Stimulated activated CD8-positive, alpha-beta memory T cell treated with anti-CD3 and anti-CD28 coated beads, Interleukin-4, amount 100 ng/mL, for 1 hour (primary cell): ENCODE results near the gene CAVIN1.
"Not testable (repeated sequence)": the region's sequence is repeated elsewhere in the genome, so short reads cannot be mapped to it uniquely, and the experiment has no call there.

Experiments used
- DNase-seq, 2 donors: peaks; one replicate each; pipeline ENCODE4 v3.0.0-alpha.2; 2020; ENCODE audit warnings: low read depth in 2 of 2, low spot score in 1 of 2

CAVIN1 gene

DNA sequence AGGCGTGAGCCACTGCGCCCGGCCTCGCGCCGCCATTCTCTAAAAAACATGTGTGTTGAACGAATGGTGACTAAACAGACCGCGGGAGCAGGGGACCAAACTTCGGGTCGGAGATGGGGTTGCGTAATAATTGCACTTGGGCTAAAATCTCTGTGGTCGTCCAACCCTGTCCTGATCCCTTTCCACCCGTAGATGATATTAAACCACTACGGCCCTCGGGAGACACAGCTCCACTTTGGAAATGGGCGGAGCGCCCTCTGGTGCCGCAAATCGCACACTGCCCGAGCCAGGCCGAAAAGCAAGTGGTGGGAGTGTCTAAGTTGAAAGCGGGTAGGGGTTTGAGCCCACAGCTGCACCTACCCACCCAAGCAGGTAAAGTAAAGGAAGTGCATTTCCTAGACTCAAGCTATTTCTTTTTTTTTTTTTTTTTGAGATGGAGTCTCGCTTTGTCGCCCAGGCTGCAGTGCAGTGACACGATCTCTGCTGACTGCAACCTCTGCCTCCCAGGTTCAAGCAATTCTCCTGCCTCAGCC lies 17.0 kb downstream of the CAVIN1 start:
- DNase-seq, result peak; percentile 56 to 68

DNA sequence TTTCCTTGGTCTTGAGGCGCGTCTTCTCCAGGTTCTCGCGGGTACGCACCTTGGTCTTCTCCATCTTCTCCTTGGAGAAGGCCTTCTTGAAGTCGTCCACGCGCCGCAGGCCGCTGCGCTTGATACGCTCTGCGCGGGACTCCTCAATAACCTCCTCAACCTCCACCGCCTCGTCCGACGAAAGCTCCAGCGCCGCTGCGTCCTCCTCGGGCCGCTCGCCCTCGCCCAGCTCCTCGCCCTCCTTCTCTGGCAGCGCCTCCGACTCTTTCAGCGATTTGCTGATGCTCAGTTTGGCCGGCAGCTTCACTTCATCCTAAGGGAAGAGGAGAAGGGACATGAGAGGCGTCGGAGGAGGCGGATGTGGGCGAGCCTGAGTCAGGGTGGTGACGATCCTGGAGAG lies 18.0 kb downstream of the CAVIN1 start:
- DNase-seq, result no peak

DNA sequence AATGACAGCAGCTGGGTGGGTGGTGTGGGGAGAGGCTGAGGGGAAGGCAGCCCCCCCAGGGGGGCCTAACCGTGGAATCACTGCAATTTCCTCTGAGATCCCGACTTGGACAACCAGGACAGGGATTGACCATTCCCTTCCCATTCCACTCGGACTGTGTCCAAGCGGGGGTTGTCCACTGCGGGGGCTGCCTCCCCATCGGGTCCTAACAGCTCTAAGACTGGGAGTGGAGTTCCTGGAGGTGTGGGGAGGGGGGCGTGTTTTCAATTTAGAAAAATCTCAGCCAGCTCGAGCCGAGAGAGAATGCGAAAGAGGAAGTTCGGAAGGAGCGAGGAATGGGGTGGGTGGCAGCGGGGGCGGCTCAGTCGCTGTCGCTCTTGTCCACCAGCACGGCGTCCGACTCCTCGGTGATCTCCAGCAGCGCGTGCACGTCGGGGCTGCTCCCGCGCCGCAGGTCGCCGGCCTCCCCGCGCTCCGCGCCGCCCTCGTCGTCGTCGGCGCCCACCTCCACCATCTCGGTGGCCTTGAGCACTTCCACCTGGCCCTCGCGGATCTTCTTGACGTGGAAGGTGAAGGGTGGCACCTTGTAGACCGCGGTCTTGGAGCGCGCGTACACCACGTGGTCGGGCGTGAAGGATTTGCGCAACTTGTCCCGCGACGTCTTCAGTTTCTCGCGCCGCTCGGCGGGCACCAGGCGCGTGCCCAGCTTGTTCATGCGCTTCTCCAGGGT lies 18.6 kb downstream of the CAVIN1 start:
- DNase-seq, result no peak

DNA sequence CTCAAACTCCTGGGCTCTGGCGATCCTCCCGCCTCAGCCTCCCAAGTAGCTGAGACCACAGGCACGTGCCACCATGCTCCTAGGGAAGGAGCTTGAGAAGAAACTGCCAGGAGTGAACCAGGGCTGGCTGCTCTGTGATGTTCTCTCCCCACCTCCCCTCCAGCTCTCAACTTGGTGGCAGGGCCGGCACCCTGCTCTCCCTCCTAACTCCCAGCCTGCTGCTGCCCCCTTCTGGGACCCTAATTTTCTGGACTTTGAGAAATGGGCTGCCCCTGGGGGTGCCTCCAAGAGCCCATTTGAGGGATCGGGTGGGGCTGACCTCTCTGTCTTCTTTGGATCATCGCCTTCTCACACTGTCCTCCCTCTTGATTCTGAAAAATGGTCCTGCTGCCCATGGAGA lies 19.9 kb downstream of the CAVIN1 start:
- no peak for DNase-seq

DNA sequence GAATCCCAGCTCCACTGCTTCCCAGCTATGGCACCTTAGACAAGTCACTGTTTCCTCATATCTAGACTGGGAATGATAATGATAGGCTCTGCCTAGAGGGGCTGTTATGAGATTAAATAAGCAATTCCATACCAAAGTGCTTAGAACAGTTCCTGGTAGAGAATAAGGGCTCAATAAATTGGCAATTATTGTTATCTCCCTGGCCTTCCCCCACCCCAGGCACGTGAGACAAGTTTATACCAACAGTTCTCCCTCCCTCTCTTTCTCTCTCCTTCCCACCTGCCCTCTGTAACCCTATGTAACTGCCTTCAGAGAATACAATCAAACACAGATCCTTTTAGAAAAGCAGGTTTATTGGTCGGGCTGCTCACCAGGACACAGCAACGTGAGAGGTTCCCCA lies 20.9 kb downstream of the CAVIN1 start:
- DNase-seq, result no peak

DNA sequence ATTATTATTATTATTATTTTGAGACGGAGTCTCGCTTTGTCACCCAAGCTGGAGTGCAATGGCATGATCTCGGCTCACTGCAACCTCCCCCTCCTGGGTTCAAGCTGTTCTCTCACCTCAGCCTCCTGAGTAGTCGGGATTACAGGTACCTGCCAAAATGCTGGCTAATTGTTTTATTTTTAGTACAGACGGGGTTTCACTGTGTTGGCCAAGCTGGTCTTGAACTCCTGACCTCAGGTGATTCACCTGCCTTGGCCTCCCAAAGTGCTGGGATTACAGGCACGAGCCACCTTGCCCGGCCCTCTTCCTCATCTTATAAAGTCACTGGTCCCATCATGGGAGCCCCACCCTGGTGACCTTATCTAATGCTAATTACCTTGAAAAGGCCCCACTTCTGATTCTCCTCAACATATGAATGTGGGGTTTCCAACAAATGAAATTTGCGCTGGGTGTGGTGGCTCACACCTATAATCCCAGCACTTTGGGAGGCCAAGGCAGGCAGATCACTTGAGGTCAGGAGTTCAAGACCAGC lies 22.1 kb downstream of the CAVIN1 start:
- not testable (repeated sequence) for DNase-seq

DNA sequence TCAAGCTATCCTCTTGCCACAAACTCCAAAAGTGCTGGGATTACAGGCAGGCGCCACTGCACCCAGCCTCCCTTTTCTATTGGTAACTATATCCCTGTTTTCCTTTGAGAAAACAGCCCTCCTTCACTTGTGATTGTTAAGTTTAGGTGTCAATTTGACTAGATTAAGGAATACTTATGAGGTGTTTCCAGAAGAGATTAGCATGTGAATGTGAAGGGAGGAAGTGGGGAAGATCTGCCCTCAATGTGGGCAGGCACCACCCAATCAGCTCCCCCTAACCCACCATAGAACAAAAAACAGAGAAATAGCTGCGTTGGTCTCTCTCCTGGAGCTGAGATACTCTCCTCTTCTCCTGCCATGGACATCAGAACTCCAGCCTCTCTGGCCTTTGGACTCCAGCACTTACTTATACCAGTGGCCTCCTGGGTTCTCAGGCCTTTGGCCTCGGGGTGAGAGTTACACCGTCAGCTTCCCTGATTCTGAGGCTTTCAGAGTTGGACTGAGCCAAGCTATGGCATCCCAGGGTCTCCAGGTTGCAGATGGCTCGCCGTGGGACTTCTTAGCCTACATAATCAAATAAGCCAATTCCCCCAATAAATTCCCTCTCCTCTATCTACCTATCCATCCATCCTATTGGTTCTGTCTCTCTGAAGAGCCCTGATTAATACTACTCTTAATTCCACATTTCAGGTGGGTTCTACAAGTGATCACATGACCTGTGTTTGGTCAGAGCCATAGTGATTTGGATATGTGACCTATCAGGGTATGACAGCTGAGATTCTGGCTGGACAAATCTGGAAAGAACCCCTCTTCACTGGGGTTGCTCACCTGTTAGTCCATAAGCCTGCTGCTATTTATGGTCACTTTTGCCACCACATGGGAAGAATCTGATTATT lies 22.9 kb downstream of the CAVIN1 start:
- DNase-seq, result no peak

DNA sequence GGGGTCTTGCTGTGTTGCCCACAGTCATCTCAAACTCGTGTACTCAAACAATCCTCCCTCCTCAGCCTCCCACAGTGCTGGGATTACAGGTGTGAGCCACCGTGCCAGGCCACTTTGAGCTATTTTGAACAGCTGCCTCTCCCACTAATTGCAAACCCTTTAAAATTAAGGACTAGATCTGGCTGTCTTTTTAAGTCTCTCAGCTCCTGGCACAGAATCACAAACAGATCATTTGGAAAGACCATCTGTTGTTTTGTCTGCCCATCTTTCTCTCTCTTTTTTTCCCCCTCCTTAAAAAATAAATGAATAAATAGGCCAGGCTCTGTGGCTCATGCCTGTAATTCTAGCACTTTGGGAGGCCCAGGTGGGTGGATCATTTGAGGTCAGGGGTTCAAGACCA lies 23.9 kb downstream of the CAVIN1 start:
- no peak for DNase-seq

DNA sequence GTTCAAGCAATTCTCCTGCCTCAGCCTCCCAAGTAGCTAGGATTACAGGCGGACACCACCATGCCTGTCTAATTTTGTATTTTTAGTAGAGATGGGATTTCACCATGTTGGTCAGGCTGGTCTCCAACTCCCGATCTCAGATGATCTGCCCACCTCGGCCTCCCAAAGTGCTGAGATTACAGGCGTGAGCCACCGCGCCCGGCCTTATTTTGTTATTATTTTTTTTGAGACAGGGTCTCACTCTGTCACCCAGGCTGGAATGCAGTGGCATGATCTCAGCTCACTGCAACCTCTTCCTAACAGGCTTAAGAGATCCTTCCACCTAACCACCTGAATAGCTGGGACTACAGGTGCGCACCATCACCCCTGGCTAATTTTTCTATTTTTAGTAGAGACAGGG lies 27.5 kb downstream of the CAVIN1 start:
- not testable (repeated sequence) for DNase-seq

DNA sequence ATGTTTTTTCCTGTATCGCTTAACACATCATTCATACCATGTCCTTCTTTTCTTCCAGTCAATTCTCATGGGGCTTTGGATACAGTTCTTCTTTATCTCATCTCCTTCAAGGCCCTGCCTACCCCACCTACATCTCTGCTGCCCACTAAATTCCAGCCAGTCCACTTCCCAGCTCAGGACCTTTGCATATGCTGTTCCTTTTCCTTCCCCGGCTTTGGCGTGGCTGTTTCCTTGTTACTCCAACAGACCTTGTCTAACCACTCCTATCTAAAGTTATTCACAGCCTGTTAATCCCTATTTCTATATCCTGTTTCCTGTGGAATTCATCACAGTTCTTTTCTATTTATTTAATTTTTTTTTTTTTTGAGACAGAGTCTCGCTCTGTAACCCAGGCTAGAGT lies 28.2 kb downstream of the CAVIN1 start:
- DNase-seq, result no peak

DNA sequence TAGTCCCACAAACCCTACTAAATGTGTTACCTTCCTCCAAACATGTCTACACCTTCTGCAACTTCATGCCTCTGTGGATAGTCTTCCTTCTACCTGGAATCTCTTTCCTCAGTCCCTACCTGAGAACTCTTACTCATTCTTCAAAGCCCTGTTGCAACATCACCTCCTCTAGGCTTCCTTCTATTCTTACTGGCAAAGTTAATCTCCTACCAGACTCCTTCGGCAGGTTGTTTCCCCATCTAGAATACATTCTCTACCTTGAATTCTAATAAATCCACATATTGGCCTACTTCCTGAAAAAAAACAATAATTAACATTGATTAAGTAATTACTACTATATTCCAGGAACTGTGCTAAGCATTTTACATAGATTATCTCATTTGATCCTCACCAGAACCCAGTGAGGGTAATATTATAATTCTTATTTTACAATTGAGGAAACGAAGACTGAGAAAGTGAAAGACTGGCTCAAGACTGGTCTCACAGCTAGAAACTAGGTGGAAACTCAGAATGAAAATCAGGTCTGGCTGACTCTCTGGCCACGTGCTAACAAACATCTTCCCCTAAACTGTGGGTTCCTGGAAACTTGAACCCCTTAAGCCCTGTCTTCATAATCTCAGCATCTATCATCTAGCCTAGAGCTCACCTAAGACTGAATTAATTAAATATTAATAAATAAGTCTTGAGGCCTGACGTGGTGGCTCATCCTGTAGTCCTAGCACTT lies 30.2 kb downstream of the CAVIN1 start:
- DNase-seq, result no peak

DNA sequence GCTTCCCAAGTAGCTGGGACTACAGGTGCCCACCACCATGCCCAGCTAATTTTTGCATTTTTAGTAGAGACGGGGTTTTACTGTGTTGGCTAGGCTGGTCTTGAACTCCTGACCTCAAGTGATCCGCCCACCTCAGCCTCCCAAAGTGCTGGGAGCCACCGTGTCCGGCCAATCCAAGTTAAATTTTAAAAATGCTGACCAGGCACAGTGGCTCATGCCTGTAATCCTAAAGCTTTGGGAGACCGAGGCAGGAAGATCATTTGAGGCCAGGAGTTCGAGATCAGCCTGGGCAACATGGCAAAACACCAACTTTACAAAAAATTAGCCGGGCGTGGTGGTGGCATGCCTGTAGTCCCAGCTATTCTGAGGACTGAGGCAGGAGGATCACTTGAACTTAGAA lies 31.6 kb downstream of the CAVIN1 start:
- DNase-seq, result not testable (repeated sequence)

DNA sequence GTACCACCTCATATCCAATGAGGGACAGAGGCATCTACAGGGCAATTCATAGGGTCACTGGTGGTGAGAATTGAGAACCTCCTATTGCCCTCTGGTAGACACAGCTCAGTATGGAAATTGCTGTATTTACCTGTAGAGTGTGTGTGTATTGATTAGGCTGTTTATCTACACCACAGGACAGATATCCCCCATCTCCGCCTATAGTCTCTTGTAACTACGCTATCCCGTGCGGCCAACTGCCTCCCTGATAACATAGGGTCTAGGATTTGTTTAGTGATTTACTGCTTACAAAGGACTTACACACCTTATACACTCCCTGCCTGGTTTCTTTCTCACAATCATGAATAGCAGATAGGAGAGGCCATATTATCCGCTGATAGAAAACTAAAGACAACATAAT lies 33.2 kb downstream of the CAVIN1 start:
- DNase-seq, result no peak

DNA sequence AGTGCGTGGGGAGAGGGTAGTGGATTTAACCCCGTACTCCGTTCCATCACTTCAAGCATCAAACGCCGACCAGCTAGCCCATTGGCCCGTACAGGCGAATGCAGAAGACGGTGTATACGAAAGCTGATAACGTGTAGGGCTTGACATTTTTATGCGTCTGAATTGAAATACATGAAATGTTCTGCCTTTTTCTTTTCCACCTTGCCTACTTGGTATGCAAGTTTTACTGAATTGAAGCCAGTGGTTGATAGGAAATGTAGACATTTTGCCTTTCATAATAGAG lies 34.0 kb downstream of the CAVIN1 start:
- no peak for DNase-seq

DNA sequence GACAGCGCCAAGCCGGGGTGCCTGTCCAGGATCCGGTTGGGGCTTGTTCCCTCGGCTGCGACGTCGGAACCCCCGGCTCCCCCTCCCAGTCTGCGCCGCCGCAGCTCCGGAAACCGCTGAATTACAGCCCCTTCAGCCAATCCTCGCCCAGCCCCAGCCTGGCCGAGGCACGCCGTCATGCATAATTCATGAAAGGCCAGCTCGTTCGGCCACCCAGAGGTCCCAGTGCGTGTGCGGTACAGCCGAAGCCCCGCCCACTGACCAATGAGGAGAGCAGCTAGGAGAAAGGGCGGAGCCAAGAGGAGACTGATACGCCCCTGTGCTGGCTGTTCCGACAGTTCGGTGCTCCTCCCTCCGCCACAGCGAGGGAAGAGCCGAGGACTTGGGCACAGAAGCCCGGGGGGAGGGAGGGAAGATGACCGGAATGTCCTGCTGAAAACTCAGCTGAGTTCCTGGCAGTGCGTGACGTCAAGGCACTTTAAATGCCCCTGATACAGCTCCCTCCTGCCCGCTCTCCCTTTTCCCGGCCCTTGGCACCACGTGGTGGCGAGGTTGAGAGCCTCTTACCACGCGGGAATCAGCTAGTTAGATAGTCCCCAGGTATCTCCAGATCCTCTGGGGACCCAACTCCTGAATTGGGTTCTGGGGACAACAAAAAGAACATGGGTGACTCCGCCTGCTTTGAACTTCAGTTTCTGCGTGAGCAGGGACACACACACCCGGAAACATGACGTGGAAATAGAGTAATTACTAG lies 34.5 kb downstream of the CAVIN1 start, which contains the start of gene STAT3:
TSS of gene STAT3 (minus strand) at position 62 of the 754 bp plus-strand sequence. CDS start 39,926 bp downstream, outside the sequence.
- DNase-seq, result peak; percentile 100

DNA sequence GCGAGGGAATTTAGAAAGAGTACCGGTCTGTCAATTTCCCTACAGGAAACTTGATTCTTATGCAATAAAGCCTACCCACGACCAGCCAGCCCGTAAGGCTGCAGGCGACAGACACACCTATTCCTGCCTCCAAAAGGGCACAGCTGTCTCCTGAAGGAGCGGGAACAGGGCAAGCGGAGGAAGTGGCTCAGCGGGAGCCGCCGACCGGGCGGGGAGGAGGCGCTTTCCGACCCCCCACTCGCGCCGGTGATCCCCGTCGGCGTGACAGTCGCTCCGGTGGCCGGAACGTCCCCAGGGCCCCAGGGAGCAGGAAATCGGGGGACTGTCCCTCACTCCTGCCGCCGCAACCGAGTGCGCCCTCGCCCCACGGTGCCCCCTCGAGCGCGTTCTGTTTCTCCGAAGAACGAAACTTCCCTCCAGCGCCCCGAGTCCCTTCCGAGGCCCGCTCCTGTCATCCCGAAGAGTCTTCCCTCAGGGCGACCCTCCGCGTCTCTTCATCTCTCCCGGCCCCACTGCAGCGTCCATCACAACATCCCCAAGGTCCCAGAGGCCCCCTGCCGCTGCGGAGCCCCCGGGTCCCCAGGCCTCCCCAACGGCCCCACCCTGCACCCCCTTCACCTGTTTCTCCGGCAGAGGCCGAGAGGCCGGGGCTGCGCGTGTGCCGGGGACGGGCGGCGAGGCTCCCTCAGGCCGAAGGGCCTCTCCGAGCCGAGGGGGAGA lies 35.2 kb downstream of the CAVIN1 start:
- no peak for DNase-seq

DNA sequence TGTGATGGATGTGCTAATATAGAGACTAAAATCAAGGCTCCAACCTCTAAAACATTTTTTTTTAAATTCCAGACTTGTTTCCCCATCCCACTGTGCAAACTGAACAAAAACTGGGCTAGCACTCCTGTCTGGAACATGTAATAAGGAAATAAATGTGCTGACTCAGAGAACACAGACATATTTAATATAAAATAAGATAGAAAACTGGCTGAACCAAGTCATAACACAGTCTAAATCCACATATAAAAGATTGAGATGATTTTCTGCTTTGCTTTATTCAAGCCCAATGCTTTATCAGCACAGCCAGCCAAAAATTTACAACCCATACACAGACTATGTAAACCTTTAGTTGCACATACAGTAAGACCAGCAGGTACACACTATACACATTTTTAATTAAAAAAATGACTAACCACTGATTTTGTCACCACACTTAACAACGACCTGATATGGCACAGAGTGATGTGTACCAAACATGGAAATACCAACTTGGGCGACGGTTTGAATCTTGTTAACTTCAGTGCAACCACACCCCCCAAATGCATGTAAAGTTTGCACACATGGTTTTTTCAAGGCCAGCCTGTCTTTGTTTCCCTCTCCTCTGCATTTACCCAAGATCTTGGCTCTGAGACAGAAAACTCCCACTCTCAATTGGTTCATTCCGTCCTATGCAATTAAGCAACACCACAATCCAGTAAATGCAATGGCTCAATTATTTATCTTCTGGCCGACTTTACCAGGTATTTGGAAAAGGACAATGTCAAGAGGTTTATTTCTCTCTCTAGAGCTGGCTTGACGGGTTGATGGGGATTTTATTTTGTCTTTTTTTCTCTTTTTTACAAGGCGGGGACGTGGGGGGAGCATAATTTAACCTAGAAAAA lies 36.0 kb downstream of the CAVIN1 start:
- DNase-seq, result no peak

DNA sequence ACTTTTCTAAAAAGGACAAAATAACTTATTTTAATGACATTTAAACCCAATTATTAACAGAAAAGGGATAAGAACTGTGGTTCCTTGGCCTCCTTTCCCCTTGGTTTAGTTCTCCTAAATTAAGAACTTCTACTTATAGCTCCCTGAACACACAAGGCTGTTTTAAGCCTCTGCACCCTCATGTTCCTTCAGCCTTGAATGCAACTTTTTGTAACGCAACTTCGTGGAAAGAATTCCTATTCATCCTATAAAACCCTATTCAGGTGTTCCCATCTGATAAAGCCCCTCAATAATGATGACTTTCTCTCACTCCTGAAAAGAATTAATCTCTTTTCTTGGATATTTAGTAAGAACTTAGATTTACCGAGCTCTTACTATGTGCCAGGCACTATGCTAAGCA lies 41.2 kb downstream of the CAVIN1 start:
- DNase-seq, result no peak

DNA sequence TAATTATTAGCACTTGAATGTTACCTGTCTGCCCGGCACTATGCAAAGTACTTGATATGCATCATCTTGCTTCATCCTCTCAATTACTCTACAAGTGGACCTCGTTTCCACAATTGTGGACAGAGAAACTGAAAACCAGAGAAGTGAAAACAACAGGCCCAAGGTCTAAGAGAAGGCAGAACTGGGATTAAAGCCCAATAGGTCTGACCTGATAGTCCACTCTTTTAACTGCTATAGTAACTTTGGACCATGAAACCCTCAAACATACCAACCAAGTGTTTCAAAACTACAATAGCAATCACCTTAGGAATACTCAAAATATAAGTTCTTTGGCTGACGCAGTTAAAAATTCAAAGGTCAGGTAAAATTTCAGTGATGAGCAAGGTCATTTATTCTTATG lies 42.1 kb downstream of the CAVIN1 start:
- DNase-seq, result no peak
